IMR-90 (cell line): ENCODE results near the gene SOX8. TPM values are rescaled to one million over a fixed set of nuclear protein-coding genes. Genes with fewer than 3 reads are reported as not detected.

Experiments used
- ATAC-seq: fragments of 200-7000 bp; cut with Tn5 transposase; 2 replicates; pipeline ENCODE4 v1.9.1; 2020; ENCODE audit warnings: low read depth, mild to moderate bottlenecking, moderate library complexity
- BruUV-seq: library from RNA; stranded (reverse); fragments of 400-500 nt; replicated peaks from 2 replicates; lab custom pipeline; 2021; lab: Mats Ljungman, UMichigan
- CTCF ChIA-PET: fragments of 300-600 bp; formaldehyde crosslinking; extraction: SDS; loops from one replicate; lab custom pipeline; 2021; ENCODE audit warnings: antibody characterized with exemption; lab: Yijun Ruan, JAX
- POLR2A ChIA-PET: fragments of 300-600 bp; sonication (Branson Sonifier 250); formaldehyde crosslinking; loops from one replicate; lab custom pipeline; 2022; ENCODE audit warnings: antibody characterized with exemption; ENCODE audit not compliant: unreplicated experiment; lab: Charles Lee
- DNase-seq: peaks from one replicate; pipeline ENCODE4 v3.0.0; 2013
- H2AFZ ChIP-seq: replicated peaks from 2 replicates; pipeline ENCODE3; 2013; ENCODE audit warnings: low read length, mild to moderate bottlenecking; ENCODE audit not compliant: poor library complexity
- H2AK5ac ChIP-seq: 2 replicates; pipeline ENCODE4 v1.6.1; 2013; ENCODE audit warnings: low read depth, low read length, inconsistent platforms
- H2AK9ac ChIP-seq: replicated peaks from 2 replicates; pipeline ENCODE3; 2013; ENCODE audit warnings: mild to moderate bottlenecking, low read depth, low read length, moderate library complexity; ENCODE audit not compliant: poor library complexity
- H2BK120ac ChIP-seq: 2 replicates; pipeline ENCODE4 v1.6.1; 2013; ENCODE audit warnings: low read depth, low read length, inconsistent platforms
- H2BK15ac ChIP-seq: 3 replicates; pipeline ENCODE4 v1.6.1; 2013; ENCODE audit warnings: low read depth, low read length, inconsistent platforms
- H2BK20ac ChIP-seq: 2 replicates; pipeline ENCODE4 v1.6.1; 2013; ENCODE audit warnings: low read depth, mild to moderate bottlenecking, inconsistent platforms, low read length, moderate library complexity
- H2BK5ac ChIP-seq: 2 replicates; pipeline ENCODE4 v1.6.1; 2013; ENCODE audit warnings: mild to moderate bottlenecking, low read depth, low read length, inconsistent platforms; ENCODE audit not compliant: poor library complexity, severe bottlenecking
- H3K14ac ChIP-seq: replicated peaks from 2 replicates; pipeline ENCODE4 v1.6.1; 2013; ENCODE audit warnings: low read depth, low read length, inconsistent platforms
- H3K18ac ChIP-seq: 2 replicates; pipeline ENCODE4 v1.6.1; 2013; ENCODE audit warnings: low read depth, low read length, control low read depth
- H3K23ac ChIP-seq: 2 replicates; pipeline ENCODE4 v1.6.1; 2013; ENCODE audit warnings: low read depth, low read length, inconsistent platforms
- H3K27ac ChIP-seq: 2 replicates; pipeline ENCODE4 v1.5.1; 2013; ENCODE audit warnings: mild to moderate bottlenecking, control low read depth, low read length; ENCODE audit not compliant: insufficient read depth
- H3K27me3 ChIP-seq: 2 replicates; pipeline ENCODE4 v1.6.1; 2013; ENCODE audit warnings: low read length; ENCODE audit not compliant: control insufficient read depth, insufficient read depth
- H3K36me3 ChIP-seq: 2 replicates; pipeline ENCODE4 v1.6.1; 2013; ENCODE audit warnings: low read length, mixed read lengths; ENCODE audit not compliant: control insufficient read depth, insufficient read depth
- H3K4ac ChIP-seq: 2 replicates; pipeline ENCODE4 v1.6.1; 2013; ENCODE audit warnings: low read depth, low read length, inconsistent platforms
- H3K4me1 ChIP-seq: 2 replicates; pipeline ENCODE4 v1.6.1; 2013; ENCODE audit warnings: low read length, mixed read lengths; ENCODE audit not compliant: control insufficient read depth, insufficient read depth
- H3K4me2 ChIP-seq: 2 replicates; pipeline ENCODE4 v1.6.1; 2013; ENCODE audit warnings: low read depth, mild to moderate bottlenecking, control low read depth, low read length, moderate library complexity
- H3K4me3 ChIP-seq: 2 replicates; pipeline ENCODE4 v1.5.1; 2013; ENCODE audit warnings: low read depth, mild to moderate bottlenecking, control low read depth, low read length, moderate library complexity; ENCODE audit not compliant: insufficient read depth
- H3K56ac ChIP-seq: 2 replicates; pipeline ENCODE4 v1.6.1; 2013; ENCODE audit warnings: low read length, inconsistent platforms; ENCODE audit not compliant: insufficient read depth; ENCODE audit errors: extremely low read depth
- H3K79me1 ChIP-seq, 2 experiments: 2 replicates each; pipeline ENCODE4 v1.6.1; 2013; ENCODE audit warnings: low read length in 2 of 2, inconsistent platforms in 1 of 2, low read depth in 1 of 2
- H3K9ac ChIP-seq: 2 replicates; pipeline ENCODE4 v1.6.1; 2013; ENCODE audit warnings: low read depth, low read length, control low read depth
- H3K9me1 ChIP-seq: 2 replicates; pipeline ENCODE4 v1.6.1; 2013; ENCODE audit warnings: low read length, inconsistent platforms; ENCODE audit not compliant: insufficient read depth
- H3K9me3 ChIP-seq: 2 replicates; pipeline ENCODE4 v1.6.1; 2013; ENCODE audit warnings: low read length; ENCODE audit not compliant: control insufficient read depth, insufficient read depth
- H4K20me1 ChIP-seq: 2 replicates; pipeline ENCODE4 v1.6.1; 2013; ENCODE audit warnings: low read length, inconsistent platforms; ENCODE audit not compliant: insufficient read depth
- H4K5ac ChIP-seq: 2 replicates; pipeline ENCODE4 v1.6.1; 2013; ENCODE audit warnings: mild to moderate bottlenecking, low read depth, low read length, control low read depth
- H4K8ac ChIP-seq, 2 experiments: 2 replicates each; pipeline ENCODE4 v1.6.1; 2013; ENCODE audit warnings: low read depth in 2 of 2, low read length in 2 of 2, control low read depth in 1 of 2, inconsistent platforms in 1 of 2
- H4K91ac ChIP-seq: 2 replicates; pipeline ENCODE4 v1.6.1; 2013; ENCODE audit warnings: low read depth, low read length, inconsistent platforms; ENCODE audit not compliant: insufficient read depth
- BHLHE40 ChIP-seq: fragments of 150-350 bp; IDR thresholded peaks from 2 replicates; pipeline ENCODE4 v1.6.1; 2016; ENCODE audit warnings: mild to moderate bottlenecking, low read depth, low read length
- CEBPB ChIP-seq: IDR thresholded peaks from 2 replicates; pipeline ENCODE4 v1.6.1; 2012; ENCODE audit warnings: low read depth, low read length, improper control_type of control experiment
- CTCF ChIP-seq: conservative IDR thresholded peaks from 2 replicates; pipeline ENCODE4 v1.5.1; 2012; ENCODE audit warnings: mild to moderate bottlenecking, low read depth, low read length, improper control_type of control experiment
- MAZ ChIP-seq: IDR thresholded peaks from 2 replicates; pipeline ENCODE4 v1.6.1; 2012; ENCODE audit warnings: low read depth, mild to moderate bottlenecking, low read length, improper control_type of control experiment, moderate library complexity, borderline replicate concordance
- RCOR1 ChIP-seq: IDR thresholded peaks from 2 replicates; pipeline ENCODE4 v1.6.1; 2012; ENCODE audit warnings: mild to moderate bottlenecking, low read length, improper control_type of control experiment; ENCODE audit not compliant: insufficient replicate concordance
- WGBS, 2 experiments: methylation state at CpG; one replicate each; pipeline versions ENCODE4 v1.1.5 to v1.1.7; 2013; ENCODE audit warnings: missing lambda C conversion rate in 2 of 2; ENCODE audit not compliant: insufficient read length in 1 of 2; ENCODE audit errors: extremely low coverage in 2 of 2; 5-methylcytosine and 5-hydroxymethylcytosine counted together
- dilution Hi-C: fragments of 300-500 bp; cut with HindIII; formaldehyde crosslinking; loops from one replicate; pipeline ENCODE4 v1.14.3; 2018; ENCODE audit warnings: low sequenced_read_pairs; ENCODE audit not compliant: unreplicated experiment
- in situ Hi-C: fragments of 300-500 bp; cut with MboI; formaldehyde crosslinking; loops from 3 replicates; pipeline ENCODE4 v1.14.3; 2019; ENCODE audit warnings: low sequenced_read_pairs, inconsistent platforms, mixed read lengths
- intact Hi-C: fragments of 100-400 bp; cut with micrococcal nuclease; formaldehyde crosslinking; loops from 2 replicates; pipeline ENCODE4 v1.10.0; 2022
- polyA plus RNA-seq, 3 experiments: library from polyadenylated mRNA; depleted of rRNA; stranded (reverse); fragments of >200 nt; gene quantifications; 2 replicates each; pipeline ENCODE4 v1.2.3, GENCODE V29; 2012; ENCODE audit warnings: low replicate concordance in 1 of 3
- total RNA-seq: library from RNA; depleted of rRNA; stranded (reverse); fragments of >200 nt; gene quantifications from 2 replicates; pipeline ENCODE4 v1.2.3, GENCODE V29; 2012

The SOX8 gene
- total and polyA plus RNA-seq, 2 of the 4 experiments (the other 2 are of a cell fraction), result under 0.01 to 0.26 TPM

- Histone ChIP-seq H3K36me3 (no peaks in the 10 kb centered on the region), H3K14ac (no peak overlapping the region), H3K27me3 (peaks cover 87% of the 10 kb centered on the region), H2AK9ac (no peak overlapping the region), H2BK20ac (no peak overlapping the region), H2AFZ (no peak overlapping the region), H4K5ac (no peak overlapping the region), H4K91ac (no peak overlapping the region), H4K8ac (no peak overlapping the region), H3K79me1 (no peaks in the 10 kb centered on the region), H3K27ac (no peak overlapping the region), H3K4me3 (no peak overlapping the region), H2BK120ac (no peak overlapping the region), H3K4ac (no peak overlapping the region), H3K56ac (no peak overlapping the region), H3K9me1 (no peaks in the 10 kb centered on the region), H3K4me2 (no peak overlapping the region), H4K20me1 (no peaks in the 10 kb centered on the region), H3K4me1 (no peaks in the 10 kb centered on the region), H2AK5ac (no peak overlapping the region), H2BK5ac (no peak overlapping the region), H3K9me3 (no peaks in the 10 kb centered on the region), H3K18ac (no peak overlapping the region), H3K23ac (no peak overlapping the region), H3K9ac (no peak overlapping the region), H2BK15ac (no peak overlapping the region)
- ChIA-PET CTCF (no interaction called here), POLR2A (interaction anchor here (0.7 kb wide), 1 partner anchor 121 kb away, joined by 8 read pairs; no protein-coding TSS in a partner anchor)
- dilution Hi-C loops (no loop called here), intact Hi-C loops (loop anchor here (5.0 kb wide), 1 partner anchor 272 kb away; no protein-coding TSS in a partner anchor), in situ Hi-C loops (no loop called here)
- DNase-seq, result no peak
- no peak for ATAC-seq
- 78% methylated on average over 5 of the region's 22 CpGs; no CpG with 5 or more reads in 1 of the 2 experiments for WGBS, 2 experiments
- no peak for TF ChIP-seq CEBPB
- TF ChIP-seq BHLHE40, result no peak
- TF ChIP-seq MAZ, result no peak
- no peak for TF ChIP-seq CTCF
- no peak for TF ChIP-seq RCOR1
- BruUV-seq, result no TSS peak
These were observed 2.6 kb downstream of the SOX8 start for GRCh38 chr16:984121-984694.
